Activated naive CD4-positive, alpha-beta T cell treated with anti-CD3 and anti-CD28 coated beads for 36 hours (primary cell): ENCODE measurements around the gene MEIS1. TPM values are rescaled to one million over a fixed set of nuclear protein-coding genes. Genes with fewer than 3 reads are reported as not detected.

ENCODE experiments used
- CTCF ChIA-PET: fragments of 350-600 bp; sonication (Branson Sonifier 250); formaldehyde crosslinking; loops from one replicate; lab custom pipeline; 2021; ENCODE audit warnings: antibody characterized with exemption; lab: Charles Lee
- DNase-seq: peaks from one replicate; pipeline ENCODE4 v3.0.0-alpha.2; 2020
- H3K27ac Mint-ChIP-seq: one replicate; pipeline ENCODE4 v1.8.0; 2021; ENCODE audit warnings: mild to moderate bottlenecking, mixed read lengths
- H3K27me3 Mint-ChIP-seq: one replicate; pipeline ENCODE4 v1.8.0; 2021; ENCODE audit warnings: low read depth, mixed read lengths
- H3K36me3 Mint-ChIP-seq: one replicate; pipeline ENCODE4 v1.8.0; 2021; ENCODE audit warnings: low read depth, mixed read lengths
- H3K4me1 Mint-ChIP-seq: one replicate; pipeline ENCODE4 v1.8.0; 2021; ENCODE audit warnings: low read depth, mixed read lengths
- H3K4me3 Mint-ChIP-seq: one replicate; pipeline ENCODE4 v1.8.0; 2021; ENCODE audit warnings: mild to moderate bottlenecking, moderate library complexity, mixed read lengths
- H3K9me3 Mint-ChIP-seq: one replicate; pipeline ENCODE4 v1.8.0; 2021; ENCODE audit warnings: mixed read lengths
- intact Hi-C: fragments of 100-400 bp; cut with micrococcal nuclease; formaldehyde crosslinking; loops from one replicate; pipeline ENCODE4 v1.15.1; 2023
- total RNA-seq, 2 experiments: library from RNA; stranded (reverse); gene quantifications; one replicate each; pipeline ENCODE4 v1.2.3, GENCODE V29; 2021

The MEIS1 gene
- total RNA-seq, 2 experiments from 2014 or later = not detected

DNA sequence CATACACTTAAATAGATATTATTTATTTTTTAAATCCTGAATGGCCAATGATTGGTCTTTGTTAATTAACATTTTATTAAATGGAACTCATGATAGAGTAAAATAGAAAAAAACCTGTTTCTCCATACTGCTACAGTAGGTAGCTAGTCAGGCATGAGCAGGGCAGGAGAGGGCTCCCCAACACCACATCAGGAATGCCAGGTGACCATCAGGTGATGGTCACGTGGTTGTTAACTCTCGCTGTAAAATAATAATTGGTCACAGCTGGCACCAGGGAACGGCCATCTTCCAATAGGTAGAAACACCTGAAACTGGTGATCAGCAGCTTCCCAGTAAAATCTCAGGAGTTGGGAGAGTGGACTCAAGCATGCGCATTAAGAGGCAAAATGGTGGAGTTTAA, 172.2 kb downstream of the MEIS1 start:
- H3K27ac Mint-ChIP-seq = no peak overlapping the region
- CTCF ChIA-PET = no interaction called here
- no peaks in the 10 kb centered on the region for H3K4me1 Mint-ChIP-seq
- no peak for DNase-seq
- intact Hi-C loops = no loop called here
- H3K4me3 Mint-ChIP-seq = no peak overlapping the region
- peaks cover 3% of the 10 kb centered on the region for H3K9me3 Mint-ChIP-seq
- H3K36me3 Mint-ChIP-seq = no peaks in the 10 kb centered on the region
- no peaks in the 10 kb centered on the region for H3K27me3 Mint-ChIP-seq
